Fibroblast of upper back skin (primary cell): ENCODE results near the gene ZNF81.
"Not testable (repeated sequence)": the region's sequence is repeated elsewhere in the genome, so short reads cannot be mapped to it uniquely, and the experiment has no call there.

Source experiments
- DNase-seq: peaks from one replicate; pipeline ENCODE4 v3.0.0-alpha.2; 2013

Gene ZNF81

GRCh38 chrX:47846040-47846439, 9.3 kb downstream of the ZNF81 start:
- no peak for DNase-seq

- peak; percentile 2 for DNase-seq
Observed at GRCh38 chrX:47849778-47850177, 13.1 kb downstream of the ZNF81 start.

DNA sequence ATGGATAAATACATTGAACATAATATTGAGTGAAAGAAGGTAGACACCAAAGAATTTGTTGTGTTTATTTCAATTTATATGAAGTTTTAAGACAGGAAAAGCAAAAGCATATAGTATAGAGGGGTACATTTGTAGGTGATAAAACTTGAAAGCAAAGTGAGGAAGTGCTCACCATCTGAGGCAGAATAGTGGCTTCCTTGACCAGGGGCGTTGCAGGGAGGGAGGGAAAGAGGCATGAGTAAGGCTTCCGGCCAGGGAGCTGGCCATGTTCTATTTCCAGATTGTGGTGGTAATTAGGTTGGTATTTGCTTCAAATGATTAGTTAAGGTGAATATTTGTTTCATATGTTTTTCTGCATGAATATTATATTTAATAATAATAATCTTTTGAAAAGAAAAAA, 13.7 kb downstream of the ZNF81 start:
- DNase-seq, result not testable (repeated sequence)

DNA sequence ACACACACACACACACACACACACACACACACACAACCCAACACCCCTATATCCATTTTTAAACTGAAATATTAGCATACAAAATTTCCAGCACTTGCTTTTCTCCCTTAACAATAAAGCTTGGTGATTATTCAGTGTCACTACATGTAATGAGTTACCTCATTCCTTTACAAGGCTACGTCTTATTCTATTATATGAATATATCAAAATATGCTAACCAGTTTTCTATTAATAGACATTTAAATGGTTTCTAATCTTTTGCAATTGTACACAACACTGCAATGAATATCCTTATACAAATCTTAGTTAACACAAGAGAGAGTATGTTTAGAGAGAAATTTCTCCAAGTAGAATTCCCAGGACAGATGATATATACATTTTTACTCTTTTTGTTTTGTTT, 14.2 kb downstream of the ZNF81 start:
- no peak for DNase-seq

DNA sequence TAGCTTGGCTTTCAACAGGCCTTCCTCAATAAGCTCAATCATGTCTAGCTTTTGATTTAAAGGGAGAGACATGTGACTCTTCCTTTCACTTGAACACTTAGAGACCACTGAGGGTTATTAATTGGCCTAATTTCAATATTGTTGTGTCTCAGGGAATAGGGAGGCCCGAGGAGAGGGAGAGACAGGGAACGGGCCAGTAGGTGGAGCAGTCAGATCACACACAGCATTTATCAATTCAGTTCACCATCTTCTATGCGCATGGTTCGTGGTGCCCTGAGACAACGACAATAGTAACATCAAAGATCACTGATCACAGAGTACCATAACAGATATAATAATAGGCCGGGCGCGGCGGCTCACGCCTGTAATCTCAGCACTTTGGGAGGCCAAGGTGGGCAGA, 17.8 kb downstream of the ZNF81 start:
- peak; percentile 22 for DNase-seq

- no peak for DNase-seq
Observed at GRCh38 chrX:47859686-47860085, 23.0 kb downstream of the ZNF81 start.

DNA sequence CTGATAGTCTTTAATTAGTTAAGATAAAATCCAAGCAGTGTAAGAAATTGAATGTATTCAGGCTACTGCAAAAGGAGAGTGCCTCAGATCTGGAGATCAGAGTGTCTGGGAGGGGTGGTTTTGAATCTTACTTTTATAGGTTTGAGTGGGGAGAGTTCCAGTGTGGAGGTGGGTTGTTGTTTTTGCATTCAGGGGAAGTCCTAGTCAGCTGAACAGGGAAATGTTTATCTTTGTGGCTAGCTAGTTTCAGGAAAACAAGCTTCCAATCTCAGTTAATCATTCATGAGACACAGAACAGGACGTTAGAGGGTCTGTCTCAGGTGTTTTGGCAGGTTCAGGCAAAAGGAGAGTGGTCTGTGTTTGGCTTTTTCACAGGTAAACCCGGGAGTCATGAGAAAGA, 26.0 kb downstream of the ZNF81 start:
- DNase-seq, result no peak

DNA sequence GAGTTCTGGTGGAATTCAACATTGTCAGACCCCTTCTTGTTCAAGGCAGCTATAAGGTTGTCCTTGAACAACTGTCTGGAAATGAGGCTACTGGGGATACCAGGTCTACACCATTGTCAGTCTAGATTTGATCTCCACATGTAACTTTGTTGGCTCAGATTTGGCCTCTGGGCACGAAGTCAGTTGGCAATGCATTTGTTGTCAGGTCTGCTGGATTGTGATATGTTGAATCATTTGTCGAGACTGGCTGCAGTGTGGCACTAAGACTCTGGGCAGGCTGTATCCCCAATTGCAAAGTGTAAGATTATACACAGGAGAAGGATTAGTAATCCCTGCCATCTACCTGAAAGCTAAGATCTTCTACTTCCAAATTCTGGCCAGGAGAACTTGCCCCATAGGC, 26.5 kb downstream of the ZNF81 start:
- no peak for DNase-seq

DNA sequence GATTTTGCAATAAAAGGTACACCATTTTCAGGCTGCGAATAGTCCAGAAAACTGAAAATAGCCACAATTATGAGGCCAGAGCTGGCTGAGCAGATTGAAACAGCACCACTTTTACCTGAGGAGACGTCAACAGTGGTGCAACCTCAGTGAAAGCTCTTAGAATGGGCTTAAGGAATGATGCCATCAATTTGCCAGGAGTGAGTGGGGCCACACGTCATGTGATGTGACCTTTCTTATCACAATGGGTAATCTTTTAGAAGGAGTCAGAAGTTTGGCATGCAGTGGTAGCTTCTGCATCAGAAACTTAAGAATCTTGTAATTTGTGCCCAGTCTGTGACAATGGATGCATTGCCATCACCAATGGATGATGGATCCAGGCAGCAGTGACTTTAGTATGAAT, 27.6 kb downstream of the ZNF81 start:
- DNase-seq, result no peak

- DNase-seq, result no peak
Observed at GRCh38 chrX:47864785-47865184, 28.1 kb downstream of the ZNF81 start.

DNA sequence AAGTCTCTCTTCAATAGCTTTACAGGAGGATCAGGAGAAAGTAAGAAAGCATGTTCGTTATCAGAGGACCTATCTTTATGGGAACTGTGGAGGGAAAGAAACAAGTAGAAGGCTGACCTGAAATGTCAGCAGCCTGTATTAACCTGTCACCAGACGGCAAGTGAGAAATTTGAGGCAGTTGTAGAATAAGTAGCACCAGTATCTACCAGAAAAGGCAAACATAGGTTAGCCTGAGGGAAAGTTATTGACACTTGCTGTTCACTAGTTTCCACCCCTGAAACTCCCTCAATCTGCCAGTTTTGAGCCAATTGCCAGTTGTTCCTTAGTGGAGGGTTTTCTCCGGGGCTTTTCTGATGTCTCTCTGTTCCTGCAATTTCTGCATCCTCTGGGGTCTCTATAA, 36.4 kb downstream of the ZNF81 start:
- no peak for DNase-seq

DNA sequence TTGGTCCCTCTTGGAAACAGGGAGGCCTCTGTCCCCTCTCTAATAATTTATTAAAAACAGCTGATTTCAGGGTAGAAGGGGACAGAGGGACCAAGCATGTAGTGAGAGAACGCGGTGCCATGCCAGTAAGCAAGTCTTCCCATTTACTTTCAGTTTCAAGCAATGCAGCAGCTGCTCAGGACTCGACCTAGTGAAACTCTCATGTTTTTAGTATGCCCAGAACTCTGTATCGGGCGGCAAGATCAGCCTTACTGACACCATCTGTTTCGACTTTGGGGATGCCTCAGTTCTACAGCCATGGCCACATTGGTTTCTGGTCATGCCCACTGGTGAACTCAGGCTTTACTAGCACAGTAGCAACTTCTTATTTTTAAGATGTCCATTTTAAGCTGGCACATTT, 40.6 kb downstream of the ZNF81 start:
- DNase-seq, result no peak

DNA sequence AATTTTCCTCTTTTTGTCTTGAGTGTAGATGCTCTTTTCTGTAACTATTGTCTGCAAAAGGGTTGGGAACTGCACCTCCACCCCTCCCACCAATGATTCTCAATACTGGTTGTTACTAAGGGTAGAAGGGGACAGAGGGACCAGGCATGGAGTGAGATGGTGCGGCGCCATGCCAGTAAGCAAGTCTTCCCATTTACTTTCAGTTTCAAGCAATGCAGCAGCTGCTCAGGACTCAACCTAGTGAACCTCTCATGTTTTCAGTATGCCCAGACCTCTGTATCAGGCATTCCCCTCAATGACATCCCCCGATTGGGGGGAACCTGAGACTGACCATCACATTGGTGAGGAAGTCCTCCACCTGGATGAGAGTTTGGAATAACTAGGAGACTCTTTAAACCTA, 41.5 kb downstream of the ZNF81 start:
- no peak for DNase-seq

DNA sequence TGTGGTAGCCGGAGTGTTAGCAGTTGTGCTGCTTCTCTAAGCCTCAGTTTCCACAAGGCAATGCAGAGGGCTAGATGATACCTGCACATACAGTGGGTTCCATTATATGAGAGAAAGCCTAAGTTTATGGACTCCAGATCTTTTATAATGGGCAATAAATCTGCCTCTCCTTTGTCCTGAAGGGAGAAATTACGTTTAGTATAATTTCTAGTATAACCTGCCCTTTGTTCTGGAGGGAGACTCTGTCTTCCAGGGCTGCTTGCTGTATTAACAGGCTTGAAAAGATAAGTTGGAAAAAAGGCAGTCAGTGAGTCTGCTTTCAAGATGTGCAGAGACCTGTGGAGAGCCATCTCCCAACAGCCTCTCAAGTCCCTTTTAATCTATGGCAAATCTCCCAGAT, 42.8 kb downstream of the ZNF81 start:
- DNase-seq, result no peak

- DNase-seq, result no peak
Observed at GRCh38 chrX:47880927-47881326, 44.2 kb downstream of the ZNF81 start.

DNA sequence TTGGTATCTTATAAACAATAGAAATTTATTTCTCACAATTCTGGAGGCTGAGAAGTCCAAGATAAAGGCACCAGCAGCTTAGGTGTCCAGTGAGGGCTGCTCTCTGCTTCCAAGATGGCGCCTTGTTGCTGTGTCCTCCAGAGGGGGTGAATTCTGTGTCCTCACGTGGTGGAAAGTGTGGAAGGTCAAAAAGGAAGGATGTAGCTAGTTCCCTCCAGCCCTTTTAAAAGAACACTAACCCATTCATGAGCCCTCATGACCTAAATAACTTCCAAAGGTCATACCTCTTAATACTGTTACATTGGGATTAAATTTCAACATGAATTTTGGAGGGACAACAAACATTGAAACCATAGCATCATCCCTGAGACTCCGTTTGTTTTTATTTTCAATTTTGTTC, 48.8 kb downstream of the ZNF81 start:
- no peak for DNase-seq

DNA sequence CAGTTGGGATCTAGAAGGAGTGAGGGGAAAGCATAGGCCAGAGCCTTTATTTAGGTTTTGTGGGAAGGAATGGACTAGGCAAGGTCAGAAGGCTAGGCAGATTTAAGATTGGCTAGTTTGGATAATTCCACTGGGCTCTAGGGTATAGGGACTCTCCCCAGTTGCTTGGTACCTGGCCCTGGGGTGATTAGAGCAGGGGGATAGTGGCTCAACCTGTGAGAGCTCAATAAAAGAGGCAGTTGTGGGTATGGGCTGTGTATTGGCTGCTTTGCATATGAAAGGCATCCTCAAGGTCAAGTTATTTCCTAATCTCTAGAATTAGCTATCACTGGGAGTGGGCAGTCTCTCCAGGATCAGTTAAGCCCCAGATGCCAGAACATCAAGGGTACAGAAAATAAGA, 61.3 kb downstream of the ZNF81 start:
- DNase-seq, result no peak

GRCh38 chrX:47900833-47901232, 64.1 kb downstream of the ZNF81 start:
- DNase-seq, result no peak

DNA sequence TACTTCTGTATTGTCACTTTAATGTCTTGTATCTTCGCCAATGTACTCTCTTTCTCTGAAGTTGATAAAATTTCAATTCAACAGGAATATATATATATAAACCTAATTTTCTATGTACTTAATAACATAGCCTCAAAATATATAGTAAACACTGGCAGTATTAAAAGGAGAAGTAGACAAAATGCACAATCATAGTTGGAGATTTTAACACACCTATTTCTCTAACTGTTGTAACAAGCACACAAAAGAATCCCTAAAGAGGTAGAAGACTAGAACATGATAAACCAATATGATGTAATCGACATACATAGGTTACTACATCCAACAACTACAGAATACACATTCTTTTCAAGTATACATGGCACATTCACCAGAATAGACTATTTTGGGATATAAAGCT, 65.5 kb downstream of the ZNF81 start:
- no peak for DNase-seq

DNA sequence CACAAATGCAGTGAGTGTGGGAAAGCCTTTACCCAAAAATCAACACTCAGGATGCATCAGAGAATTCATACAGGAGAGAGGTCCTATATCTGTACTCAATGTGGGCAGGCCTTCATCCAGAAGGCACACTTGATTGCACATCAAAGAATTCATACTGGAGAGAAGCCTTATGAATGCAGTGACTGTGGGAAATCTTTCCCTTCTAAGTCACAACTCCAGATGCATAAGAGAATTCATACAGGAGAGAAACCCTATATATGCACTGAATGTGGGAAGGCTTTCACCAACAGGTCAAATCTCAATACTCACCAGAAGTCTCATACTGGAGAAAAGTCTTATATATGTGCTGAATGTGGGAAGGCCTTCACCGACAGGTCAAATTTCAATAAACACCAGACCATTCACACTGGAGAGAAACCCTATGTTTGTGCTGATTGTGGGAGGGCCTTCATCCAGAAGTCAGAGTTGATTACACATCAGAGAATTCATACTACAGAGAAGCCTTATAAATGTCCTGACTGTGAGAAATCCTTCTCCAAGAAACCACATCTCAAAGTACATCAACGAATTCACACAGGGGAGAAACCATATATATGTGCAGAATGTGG, 79.3 kb downstream of the ZNF81 start:
- no peak for DNase-seq

GRCh38 chrX:47918274-47918673, 81.6 kb downstream of the ZNF81 start:
- DNase-seq, result no peak

GRCh38 chrX:47927212-47927611, 90.5 kb downstream of the ZNF81 start:
- no peak for DNase-seq

DNA sequence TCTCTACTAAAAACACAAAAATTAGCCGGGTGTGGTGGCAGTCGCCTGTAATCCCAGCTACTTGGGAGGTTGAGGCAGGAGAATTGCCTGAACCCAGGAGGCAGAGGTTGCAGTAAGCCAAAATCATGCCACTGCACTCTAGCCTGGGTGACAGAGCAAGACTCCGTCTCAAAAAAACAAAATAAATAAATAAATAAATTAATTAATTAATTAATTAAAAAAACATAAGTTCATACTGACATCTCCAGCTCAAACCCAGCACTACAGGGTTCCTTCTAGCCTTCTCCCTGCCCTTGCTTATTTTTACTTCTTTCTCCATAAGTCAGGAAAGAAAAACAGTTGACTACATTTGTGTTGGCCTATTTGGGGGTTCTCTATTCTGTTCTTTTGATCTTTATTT, 95.3 kb downstream of the ZNF81 start:
- not testable (repeated sequence) for DNase-seq

- no peak for DNase-seq
Observed at GRCh38 chrX:47933946-47934345, 97.2 kb downstream of the ZNF81 start.

GRCh38 chrX:47936224-47936939, 99.7 kb downstream of the ZNF81 start:
- no peak for DNase-seq
